Measurements from ENCODE around the gene MAJIN. TPM values are rescaled to one million over a fixed set of nuclear protein-coding genes. Genes with fewer than 3 reads are reported as not detected.

Gene MAJIN
- total RNA-seq, 1 donor from 2014 or later = not detected

DNA sequence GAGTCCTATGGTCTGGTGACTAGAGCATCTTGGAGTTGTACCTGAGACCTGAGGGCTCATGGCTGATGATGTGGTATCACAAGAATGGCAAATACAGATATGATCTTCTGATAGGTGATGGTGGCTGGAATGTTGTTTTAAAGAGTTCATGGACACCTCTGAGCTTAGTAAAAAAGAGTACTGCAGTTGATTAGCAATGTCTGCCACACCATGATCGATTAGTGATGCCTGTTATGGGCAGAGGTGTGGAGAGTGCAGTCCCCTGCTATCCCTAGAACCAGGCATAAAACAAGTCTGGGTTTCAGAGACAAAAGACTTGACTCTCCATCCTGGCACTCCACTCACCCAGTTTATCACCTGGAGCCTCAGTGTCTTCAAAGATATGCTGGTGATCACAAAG lies 26.2 kb upstream of the MAJIN start:
- no peak overlapping the region for H3K27ac ChIP-seq
- no peak overlapping the region for H3K4me3 ChIP-seq
- H3K9me3 ChIP-seq = no peaks in the 10 kb centered on the region
- H3K4me1 ChIP-seq = peaks cover 32% of the 10 kb centered on the region
- TF ChIP-seq, protein P1, sequence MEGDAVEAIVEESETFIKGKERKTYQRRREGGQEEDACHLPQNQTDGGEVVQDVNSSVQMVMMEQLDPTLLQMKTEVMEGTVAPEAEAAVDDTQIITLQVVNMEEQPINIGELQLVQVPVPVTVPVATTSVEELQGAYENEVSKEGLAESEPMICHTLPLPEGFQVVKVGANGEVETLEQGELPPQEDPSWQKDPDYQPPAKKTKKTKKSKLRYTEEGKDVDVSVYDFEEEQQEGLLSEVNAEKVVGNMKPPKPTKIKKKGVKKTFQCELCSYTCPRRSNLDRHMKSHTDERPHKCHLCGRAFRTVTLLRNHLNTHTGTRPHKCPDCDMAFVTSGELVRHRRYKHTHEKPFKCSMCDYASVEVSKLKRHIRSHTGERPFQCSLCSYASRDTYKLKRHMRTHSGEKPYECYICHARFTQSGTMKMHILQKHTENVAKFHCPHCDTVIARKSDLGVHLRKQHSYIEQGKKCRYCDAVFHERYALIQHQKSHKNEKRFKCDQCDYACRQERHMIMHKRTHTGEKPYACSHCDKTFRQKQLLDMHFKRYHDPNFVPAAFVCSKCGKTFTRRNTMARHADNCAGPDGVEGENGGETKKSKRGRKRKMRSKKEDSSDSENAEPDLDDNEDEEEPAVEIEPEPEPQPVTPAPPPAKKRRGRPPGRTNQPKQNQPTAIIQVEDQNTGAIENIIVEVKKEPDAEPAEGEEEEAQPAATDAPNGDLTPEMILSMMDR (IDR thresholded peaks at IDR 0.05) = no peak
- DNase-seq = no peak
- ATAC-seq = no peak
- no peaks in the 10 kb centered on the region for H3K27me3 ChIP-seq (ENCODE audit: low read depth)
- intact Hi-C loops (cut with DNase I) = no loop called here
- H3K36me3 ChIP-seq = no peaks in the 10 kb centered on the region

DNA sequence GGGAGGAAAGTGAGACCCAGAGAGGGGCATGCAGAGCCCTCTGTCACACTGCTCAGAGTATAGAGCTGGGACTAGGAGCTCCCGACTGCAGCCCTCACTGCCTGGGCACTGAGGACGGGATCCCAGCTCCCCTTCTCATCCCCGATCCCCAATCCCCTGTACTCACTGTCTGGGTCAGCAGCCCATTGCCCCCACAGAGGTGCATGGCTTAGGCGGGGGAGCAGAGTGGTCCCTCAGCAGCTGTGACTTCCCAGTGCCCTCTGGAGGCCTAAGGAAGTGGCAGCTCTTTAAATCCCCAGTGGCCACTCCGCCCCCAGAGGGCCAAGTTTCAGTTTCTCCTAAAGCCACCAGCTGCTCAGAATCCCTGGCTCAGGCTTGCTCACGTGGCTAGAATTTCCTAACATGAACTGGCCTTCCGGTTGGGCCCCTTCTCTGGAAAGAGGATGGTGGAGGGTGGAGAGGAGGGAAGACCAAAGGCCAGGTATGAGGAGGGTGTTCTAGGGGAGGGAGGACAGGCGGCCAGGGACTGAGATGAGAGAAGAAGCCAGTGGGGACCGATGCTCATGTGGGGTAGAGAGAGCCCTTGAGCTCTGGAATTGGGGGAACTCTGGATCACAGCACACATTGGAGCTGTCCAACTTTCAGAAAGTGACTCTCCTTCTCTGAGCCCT lies 24.9 kb upstream of the MAJIN start, which contains the start of gene BATF2:
Gene BATF2, minus strand, starts transcription at position 262 of the 671 bp plus-strand sequence. Its CDS starts 57 bp downstream, at position 205.
- peaks cover 7% of the 10 kb centered on the region for H3K36me3 ChIP-seq
- H3K4me1 ChIP-seq = peaks cover 34% of the 10 kb centered on the region
- no peaks in the 10 kb centered on the region for H3K9me3 ChIP-seq
- intact Hi-C loops (cut with DNase I) = no loop called here
- peak; percentile 94 to 97 for ATAC-seq
- H3K27ac ChIP-seq = peak within 1 kb of the TSS; percentile 86
- H3K4me3 ChIP-seq = peak within 1 kb of the TSS; percentile 72
- TF ChIP-seq, protein P1 (IDR thresholded peaks at IDR 0.05) = peak; percentile 71
- no peaks in the 10 kb centered on the region for H3K27me3 ChIP-seq (ENCODE audit: low read depth)
- peak; percentile 89 for DNase-seq

DNA sequence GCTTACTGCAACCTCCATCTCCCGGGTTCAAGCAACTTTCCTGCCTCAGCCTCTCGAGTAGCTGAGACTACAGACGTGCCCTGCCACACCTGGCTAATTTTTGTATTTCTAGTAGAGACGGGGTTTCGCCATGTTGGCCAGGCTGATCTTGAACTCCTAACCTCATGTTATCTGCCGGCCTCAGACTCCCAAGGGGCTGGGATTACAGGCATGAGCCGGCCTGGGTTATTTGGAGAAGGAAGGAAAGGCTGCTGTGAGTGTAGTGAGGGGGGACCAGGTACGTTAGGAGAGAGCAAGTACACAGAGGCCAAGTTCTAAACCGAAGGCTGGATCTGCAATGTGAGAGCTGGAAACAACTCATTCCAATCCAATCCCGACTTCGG lies 24.4 kb upstream of the MAJIN start:
- Histone ChIP-seq H3K36me3 (peaks cover 11% of the 10 kb centered on the region), H3K9me3 (no peaks in the 10 kb centered on the region), H3K4me1 (peaks cover 40% of the 10 kb centered on the region), H3K27me3 (ENCODE audit: low read depth) (no peaks in the 10 kb centered on the region), H3K27ac (peak overlapping the region; percentile 86), H3K4me3 (peak overlapping the region; percentile 72)
- no peak for DNase-seq
- TF ChIP-seq, protein P1 (IDR thresholded peaks at IDR 0.05) = no peak
- intact Hi-C loops (cut with DNase I) = no loop called here
- ATAC-seq = peak; percentile 30 to 34

DNA sequence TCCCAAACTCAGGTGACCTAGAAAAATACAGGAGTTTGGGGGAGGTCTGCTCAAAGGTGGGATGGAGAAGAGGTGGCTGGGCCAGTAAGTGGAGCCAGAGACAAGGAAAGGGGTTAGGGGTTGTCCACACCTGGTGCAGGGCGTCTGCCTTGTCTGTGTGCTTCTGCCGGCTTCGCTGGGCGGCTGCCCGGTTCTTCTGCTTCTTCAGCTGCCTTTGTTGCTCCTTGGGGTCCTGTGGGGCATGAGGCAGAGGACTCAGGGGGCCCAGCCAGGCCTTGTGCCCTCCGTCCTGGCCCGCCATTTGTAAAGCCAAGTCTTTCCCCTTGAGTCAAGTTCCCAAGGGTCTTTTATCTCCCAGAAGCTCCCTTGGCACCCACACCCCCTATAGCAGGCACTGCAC lies 22.4 kb upstream of the MAJIN start:
- peaks cover 60% of the 10 kb centered on the region for H3K4me1 ChIP-seq
- H3K36me3 ChIP-seq = peaks cover 11% of the 10 kb centered on the region
- no peaks in the 10 kb centered on the region for H3K27me3 ChIP-seq (ENCODE audit: low read depth)
- ATAC-seq (no peak), DNase-seq (no peak)
- no peaks in the 10 kb centered on the region for H3K9me3 ChIP-seq
- no peak overlapping the region for H3K4me3 ChIP-seq
- H3K27ac ChIP-seq = no peak overlapping the region
- intact Hi-C loops (cut with DNase I) = no loop called here
- TF ChIP-seq, protein P1 (IDR thresholded peaks at IDR 0.05) = no peak

DNA sequence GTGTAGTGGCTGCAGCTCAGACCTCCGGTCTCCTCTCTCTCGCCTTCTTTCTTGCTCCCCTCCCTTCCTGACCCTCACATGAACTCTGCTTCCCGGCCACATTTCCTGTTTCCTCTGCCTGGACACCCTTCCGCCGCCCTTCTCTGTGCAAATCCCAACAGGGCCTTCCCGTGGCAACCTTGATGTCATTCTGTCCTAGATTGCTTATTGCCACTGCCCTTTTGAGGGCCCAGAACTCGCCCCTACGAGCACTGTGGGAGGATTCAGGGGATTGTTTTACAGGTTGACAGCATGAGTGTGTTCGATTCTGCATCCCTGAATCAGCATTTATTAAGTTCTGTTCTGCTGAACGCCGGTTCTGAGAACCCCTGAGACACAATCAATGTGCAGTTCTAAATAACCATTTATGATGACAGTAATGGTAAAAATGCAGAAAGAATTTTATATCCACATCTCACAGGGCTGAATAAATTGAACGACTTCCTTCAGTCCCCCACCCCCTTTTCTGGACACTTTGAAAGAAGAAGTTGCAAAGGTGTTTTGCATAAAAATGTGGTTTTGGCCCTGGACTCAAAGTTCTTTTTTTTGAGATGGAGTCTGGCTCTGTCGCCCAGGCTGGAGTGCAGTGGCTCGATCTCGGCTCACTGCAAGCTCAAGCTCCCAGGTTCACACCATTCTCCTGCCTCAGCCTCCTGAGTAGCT lies 18.5 kb upstream of the MAJIN start:
- TF ChIP-seq, protein P1 (IDR thresholded peaks at IDR 0.05) = no peak
- Histone ChIP-seq H3K9me3 (no peaks in the 10 kb centered on the region), H3K36me3 (peaks cover 11% of the 10 kb centered on the region), H3K4me1 (peaks cover 42% of the 10 kb centered on the region), H3K4me3 (peak overlapping the region; percentile 33), H3K27ac (peak overlapping the region; percentile 73), H3K27me3 (ENCODE audit: low read depth) (no peaks in the 10 kb centered on the region)
- ATAC-seq (peak; percentile 66 to 70), DNase-seq (peak; percentile 58)
- intact Hi-C loops (cut with DNase I) = no loop called here
